Middle frontal gyrus (tissue), 1 donor: ENCODE results near the gene ROR1.

Experiments
- DNase-seq: peaks from one replicate; pipeline ENCODE4 v3.0.0-alpha.2; 2015; ENCODE audit warnings: low spot score; ENCODE audit errors: extremely low spot score

Gene ROR1

GRCh38 chr1:64049900-64050540 lies 276.2 kb downstream of the ROR1 start:
- no peak for DNase-seq

GRCh38 chr1:64050601-64051000 lies 276.8 kb downstream of the ROR1 start:
- DNase-seq: no peak

- no peak for DNase-seq
These were observed 278.0 kb downstream of the ROR1 start for GRCh38 chr1:64051796-64052195.

- DNase-seq: no peak
These were observed 279.0 kb downstream of the ROR1 start for GRCh38 chr1:64052777-64053176.

- no peak for DNase-seq
These were observed 281.5 kb downstream of the ROR1 start for GRCh38 chr1:64055310-64055709.

GRCh38 chr1:64059556-64059955 lies 285.7 kb downstream of the ROR1 start:
- no peak for DNase-seq

GRCh38 chr1:64060611-64061302 lies 286.9 kb downstream of the ROR1 start:
- no peak for DNase-seq

- no peak for DNase-seq
These were observed 287.8 kb downstream of the ROR1 start for GRCh38 chr1:64061430-64062104.

GRCh38 chr1:64062529-64062928 lies 288.7 kb downstream of the ROR1 start:
- DNase-seq: no peak

GRCh38 chr1:64062941-64063581 lies 289.2 kb downstream of the ROR1 start:
- no peak for DNase-seq

GRCh38 chr1:64065571-64065970 lies 291.8 kb downstream of the ROR1 start:
- no peak for DNase-seq

- no peak for DNase-seq
These were observed 298.4 kb downstream of the ROR1 start for GRCh38 chr1:64072089-64072793.

GRCh38 chr1:64073705-64074104 lies 299.9 kb downstream of the ROR1 start:
- DNase-seq: no peak

GRCh38 chr1:64074767-64075166 lies 300.9 kb downstream of the ROR1 start:
- no peak for DNase-seq

- no peak for DNase-seq
These were observed 303.6 kb downstream of the ROR1 start for GRCh38 chr1:64077281-64077940.

- no peak for DNase-seq
These were observed 307.2 kb downstream of the ROR1 start for GRCh38 chr1:64080941-64081562.

- DNase-seq: no peak
These were observed 308.6 kb downstream of the ROR1 start for GRCh38 chr1:64082459-64082858.

- DNase-seq: no peak
These were observed 310.6 kb downstream of the ROR1 start for GRCh38 chr1:64084451-64084850.

GRCh38 chr1:64087768-64088167 lies 314.0 kb downstream of the ROR1 start:
- no peak for DNase-seq

- DNase-seq: no peak
These were observed 316.6 kb downstream of the ROR1 start for GRCh38 chr1:64090436-64090835.
